Activated T-helper 2 cell treated with anti-CD3 and anti-CD28 coated beads, Interferon-gamma antibody, Interleukin-2, Interleukin-4, amounts not matched to agents 10 μg/mL and 5 μg/mL and 100 μg/mL, durations not matched to agents 14 hours and 24 hours and 36 hours (primary cell): Measurements from ENCODE around the gene NRTN. TPM values are rescaled to one million over a fixed set of nuclear protein-coding genes. Genes with fewer than 3 reads are reported as not detected.

Experiments used
- total RNA-seq: library from RNA; stranded (reverse); gene quantifications from 2 replicates; pipeline ENCODE4 v1.2.3, GENCODE V29; 2022

The NRTN gene
- total RNA-seq, 1 donor from 2014 or later, result 0.87 TPM

Other genes with a start within 250 kb of the NRTN start
- gene TINCR, start 237.1 kb upstream of the NRTN start, total RNA-seq, result 0.37 and 0.52 TPM in 2 replicates
- gene SAFB2, start 182.3 kb upstream of the NRTN start, total RNA-seq, result 96.1 and 96.7 TPM in 2 replicates
- gene SAFB, start 182.0 kb upstream of the NRTN start, total RNA-seq, result 132 and 143 TPM in 2 replicates
- 54.3 and 60.9 TPM in 2 replicates for gene MICOS13, start 124.6 kb upstream of the NRTN start, total RNA-seq
- 2.0 and 2.5 TPM in 2 replicates for gene HSD11B1L, start 124.0 kb upstream of the NRTN start, total RNA-seq
- 996 and 1,031 TPM in 2 replicates for gene RPL36, start 114.8 kb upstream of the NRTN start, total RNA-seq
- 192 and 196 TPM in 2 replicates for gene LONP1, start 84.9 kb upstream of the NRTN start, total RNA-seq
- not detected in 2 replicates for gene CATSPERD, start 84.4 kb upstream of the NRTN start, total RNA-seq
- 5.7 and 6.1 TPM in 2 replicates for gene PRR22, start 20.3 kb upstream of the NRTN start, total RNA-seq
- 74.0 and 84.3 TPM in 2 replicates for gene DUS3L, start 13.9 kb upstream of the NRTN start, total RNA-seq
- gene FUT6, start 34.6 kb downstream of the NRTN start, total RNA-seq, result not detected in 2 replicates
- gene FUT3, start 46.4 kb downstream of the NRTN start, total RNA-seq, result not detected in 2 replicates
- not detected in 2 replicates for gene FUT5, start 65.5 kb downstream of the NRTN start, total RNA-seq
- 230 and 246 TPM in 2 replicates for gene NDUFA11, start 98.7 kb downstream of the NRTN start, total RNA-seq
- gene VMAC, start 99.8 kb downstream of the NRTN start, total RNA-seq, result 3.1 and 3.8 TPM in 2 replicates
- 3.3 and 4.8 TPM in 2 replicates for gene CAPS, start 109.2 kb downstream of the NRTN start, total RNA-seq
- 98.2 and 105 TPM in 2 replicates for gene RANBP3, start 173.1 kb downstream of the NRTN start, total RNA-seq